Measurements from ENCODE around the gene C1orf146. TPM values are rescaled to one million over a fixed set of nuclear protein-coding genes. Genes with fewer than 3 reads are reported as not detected.
"Not testable (repeated sequence)": the region's sequence is repeated elsewhere in the genome, so short reads cannot be mapped to it uniquely, and the experiment has no call there.

The C1orf146 gene
- total RNA-seq, 1 donor from 2014 or later = not detected

GRCh38 chr1:92228401-92228800 lies 10.7 kb downstream of the C1orf146 start:
- Mint-ChIP-seq H3K36me3 (ENCODE audit: insufficient read depth) (no peaks in the 10 kb centered on the region), H3K4me1 (ENCODE audit: low read depth) (no peaks in the 10 kb centered on the region), H3K4me3 (ENCODE audit: low read depth) (no peak overlapping the region), H3K9me3 (ENCODE audit: low read depth) (no peaks in the 10 kb centered on the region), H3K27me3 (no peaks in the 10 kb centered on the region), H3K27ac (no peak overlapping the region)
- no peak for DNase-seq (ENCODE audit: low spot score, unreplicated experiment)
- no peak for TF ChIP-seq CTCF (IDR thresholded peaks at IDR 0.05; ENCODE audit: unreplicated experiment)

- Mint-ChIP-seq H3K9me3 (ENCODE audit: low read depth) (no peaks in the 10 kb centered on the region), H3K27me3 (no peaks in the 10 kb centered on the region), H3K4me3 (ENCODE audit: low read depth) (no peak overlapping the region), H3K4me1 (ENCODE audit: low read depth) (no peaks in the 10 kb centered on the region), H3K27ac (no peak overlapping the region), H3K36me3 (ENCODE audit: insufficient read depth) (no peaks in the 10 kb centered on the region)
- DNase-seq (ENCODE audit: low spot score, unreplicated experiment) = no peak
- TF ChIP-seq CTCF (IDR thresholded peaks at IDR 0.05; ENCODE audit: unreplicated experiment) = no peak
These were observed 13.0 kb downstream of the C1orf146 start for GRCh38 chr1:92230736-92231135.

GRCh38 chr1:92240034-92240433 lies 22.3 kb downstream of the C1orf146 start:
- H3K27ac Mint-ChIP-seq = no peak overlapping the region
- H3K4me3 Mint-ChIP-seq (ENCODE audit: low read depth) = no peak overlapping the region
- H3K9me3 Mint-ChIP-seq (ENCODE audit: low read depth) = no peaks in the 10 kb centered on the region
- no peaks in the 10 kb centered on the region for H3K36me3 Mint-ChIP-seq (ENCODE audit: insufficient read depth)
- peaks cover 4% of the 10 kb centered on the region for H3K27me3 Mint-ChIP-seq
- H3K4me1 Mint-ChIP-seq (ENCODE audit: low read depth) = no peaks in the 10 kb centered on the region
- no peak for DNase-seq (ENCODE audit: low spot score, unreplicated experiment)
- TF ChIP-seq CTCF (IDR thresholded peaks at IDR 0.05; ENCODE audit: unreplicated experiment) = no peak

- Mint-ChIP-seq H3K27me3 (no peaks in the 10 kb centered on the region), H3K36me3 (ENCODE audit: insufficient read depth) (peaks cover 3% of the 10 kb centered on the region), H3K4me1 (ENCODE audit: low read depth) (no peaks in the 10 kb centered on the region), H3K9me3 (ENCODE audit: low read depth) (no peaks in the 10 kb centered on the region), H3K4me3 (ENCODE audit: low read depth) (no peak overlapping the region), H3K27ac (no peak overlapping the region)
- TF ChIP-seq CTCF (IDR thresholded peaks at IDR 0.05; ENCODE audit: unreplicated experiment) = no peak
- DNase-seq (ENCODE audit: low spot score, unreplicated experiment) = no peak
These were observed 26.7 kb downstream of the C1orf146 start for GRCh38 chr1:92244376-92244775.

GRCh38 chr1:92254714-92255113 lies 37.0 kb downstream of the C1orf146 start:
- Mint-ChIP-seq H3K9me3 (ENCODE audit: low read depth) (peaks cover 18% of the 10 kb centered on the region), H3K36me3 (ENCODE audit: insufficient read depth) (peaks cover 49% of the 10 kb centered on the region)
- H3K4me3 Mint-ChIP-seq (ENCODE audit: low read depth); DNase-seq (ENCODE audit: low spot score, unreplicated experiment); H3K27me3 Mint-ChIP-seq; H3K4me1 Mint-ChIP-seq (ENCODE audit: low read depth); H3K27ac Mint-ChIP-seq: not testable (repeated sequence)

- Mint-ChIP-seq H3K27ac (no peak overlapping the region), H3K4me3 (ENCODE audit: low read depth) (no peak overlapping the region), H3K4me1 (ENCODE audit: low read depth) (no peaks in the 10 kb centered on the region), H3K36me3 (ENCODE audit: insufficient read depth) (peaks cover 52% of the 10 kb centered on the region), H3K27me3 (no peaks in the 10 kb centered on the region), H3K9me3 (ENCODE audit: low read depth) (peaks cover 12% of the 10 kb centered on the region)
- TF ChIP-seq CTCF (IDR thresholded peaks at IDR 0.05; ENCODE audit: unreplicated experiment) = no peak
- no peak for DNase-seq (ENCODE audit: low spot score, unreplicated experiment)
These were observed 41.6 kb downstream of the C1orf146 start for GRCh38 chr1:92259350-92259749.
